Memory B cell (primary cell): ENCODE measurements around the gene UGGT2.
"Not testable (repeated sequence)": the region's sequence is repeated elsewhere in the genome, so short reads cannot be mapped to it uniquely, and the experiment has no call there.

ENCODE experiments used
- ATAC-seq: fragments of 150-1000 bp; cut with Tn5 transposase; 2 replicates; pipeline ENCODE4 v1.10.0; 2021; ENCODE audit warnings: low read depth, mild to moderate bottlenecking, moderate library complexity
- DNase-seq, 2 donors: peaks; one replicate each; pipeline ENCODE4 v3.0.0; 2022; ENCODE audit warnings: low spot score in 2 of 2
- H3K27ac Mint-ChIP-seq: one replicate; pipeline ENCODE4 v1.8.0; 2022; ENCODE audit warnings: mild to moderate bottlenecking, moderate library complexity, mixed read lengths
- H3K27me3 Mint-ChIP-seq: one replicate; pipeline ENCODE4 v1.8.0; 2022; ENCODE audit warnings: mixed read lengths
- H3K36me3 Mint-ChIP-seq: one replicate; pipeline ENCODE4 v1.8.0; 2022; ENCODE audit warnings: mild to moderate bottlenecking, mixed read lengths
- H3K4me1 Mint-ChIP-seq: one replicate; pipeline ENCODE4 v1.8.0; 2022; ENCODE audit warnings: mixed read lengths
- H3K4me3 Mint-ChIP-seq: one replicate; pipeline ENCODE4 v1.8.0; 2022; ENCODE audit warnings: mild to moderate bottlenecking, moderate library complexity, mixed read lengths
- H3K9me3 Mint-ChIP-seq: one replicate; pipeline ENCODE4 v1.8.0; 2022; ENCODE audit warnings: mixed read lengths

Gene UGGT2

DNA sequence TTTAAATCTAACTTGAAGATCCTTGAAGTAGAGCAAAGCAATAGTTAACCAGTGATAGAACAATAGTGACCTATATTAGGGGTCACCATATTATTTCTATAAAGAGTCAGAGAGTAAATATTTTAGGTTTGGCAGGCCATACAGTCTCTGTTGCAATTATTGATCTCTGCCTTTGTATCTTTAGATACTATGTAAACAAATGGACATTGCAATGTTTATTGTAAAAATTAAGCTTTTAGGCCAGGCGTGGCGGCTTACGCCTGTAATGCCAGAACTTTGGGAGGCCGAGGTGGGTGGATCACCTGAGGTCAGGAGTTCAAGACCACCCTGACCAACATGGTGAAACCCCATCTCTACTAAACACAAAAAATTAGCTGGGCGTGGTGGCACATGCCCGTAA lies 80.5 kb downstream of the UGGT2 start:
- H3K27me3 Mint-ChIP-seq, ATAC-seq, H3K9me3 Mint-ChIP-seq, H3K4me3 Mint-ChIP-seq, DNase-seq, H3K27ac Mint-ChIP-seq, H3K4me1 Mint-ChIP-seq, H3K36me3 Mint-ChIP-seq: not testable (repeated sequence)

GRCh38 chr13:95970878-95971277 lies 82.3 kb downstream of the UGGT2 start:
- Mint-ChIP-seq H3K27me3 (no peaks in the 10 kb centered on the region), H3K4me1 (no peaks in the 10 kb centered on the region), H3K4me3 (no peak overlapping the region), H3K27ac (no peak overlapping the region), H3K9me3 (peaks cover 2% of the 10 kb centered on the region), H3K36me3 (no peaks in the 10 kb centered on the region)
- ATAC-seq (no peak), DNase-seq (no peak)

GRCh38 chr13:95968906-95969305 lies 84.3 kb downstream of the UGGT2 start:
- Mint-ChIP-seq H3K4me1 (no peaks in the 10 kb centered on the region), H3K36me3 (no peaks in the 10 kb centered on the region), H3K27me3 (no peaks in the 10 kb centered on the region), H3K4me3 (no peak overlapping the region), H3K27ac (no peak overlapping the region), H3K9me3 (peaks cover 4% of the 10 kb centered on the region)
- no peak for ATAC-seq
- DNase-seq = no peak

- ATAC-seq = no peak
- H3K9me3 Mint-ChIP-seq = peaks cover 6% of the 10 kb centered on the region
- H3K4me3 Mint-ChIP-seq = no peak overlapping the region
- no peaks in the 10 kb centered on the region for H3K36me3 Mint-ChIP-seq
- no peaks in the 10 kb centered on the region for H3K27me3 Mint-ChIP-seq
- peaks cover 4% of the 10 kb centered on the region for H3K4me1 Mint-ChIP-seq
- DNase-seq = no peak
- H3K27ac Mint-ChIP-seq = no peak overlapping the region
These were observed 95.9 kb downstream of the UGGT2 start for GRCh38 chr13:95957331-95957730.

DNA sequence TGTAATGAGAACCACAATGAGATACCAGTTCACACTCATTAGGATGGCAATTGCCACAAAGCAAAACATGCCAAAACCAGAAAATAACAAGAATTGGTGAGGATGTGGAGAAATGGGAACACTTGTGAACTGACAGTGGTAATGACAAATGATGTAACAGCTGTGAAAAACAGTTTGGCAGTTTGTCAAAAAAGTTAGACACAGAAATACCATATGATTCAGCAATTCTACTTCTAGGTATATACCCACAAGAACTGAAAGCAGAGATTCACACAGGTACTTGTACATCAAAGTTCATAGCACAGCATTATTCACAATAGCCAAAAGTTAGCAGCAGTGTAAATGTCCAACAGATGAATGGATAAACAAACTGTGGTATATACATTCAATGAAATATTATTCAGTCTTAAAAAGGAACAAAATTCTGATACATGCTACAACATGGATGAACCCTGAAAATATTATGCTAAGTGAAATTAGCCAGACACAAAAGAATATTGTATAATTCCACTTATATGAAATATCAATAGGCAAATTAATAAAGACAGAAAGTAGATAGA lies 96.5 kb downstream of the UGGT2 start:
- Mint-ChIP-seq H3K27me3 (no peaks in the 10 kb centered on the region), H3K36me3 (no peaks in the 10 kb centered on the region), H3K9me3 (peaks cover 6% of the 10 kb centered on the region), H3K27ac (no peak overlapping the region), H3K4me1 (peaks cover 4% of the 10 kb centered on the region), H3K4me3 (no peak overlapping the region)
- no peak for DNase-seq
- ATAC-seq = no peak

DNA sequence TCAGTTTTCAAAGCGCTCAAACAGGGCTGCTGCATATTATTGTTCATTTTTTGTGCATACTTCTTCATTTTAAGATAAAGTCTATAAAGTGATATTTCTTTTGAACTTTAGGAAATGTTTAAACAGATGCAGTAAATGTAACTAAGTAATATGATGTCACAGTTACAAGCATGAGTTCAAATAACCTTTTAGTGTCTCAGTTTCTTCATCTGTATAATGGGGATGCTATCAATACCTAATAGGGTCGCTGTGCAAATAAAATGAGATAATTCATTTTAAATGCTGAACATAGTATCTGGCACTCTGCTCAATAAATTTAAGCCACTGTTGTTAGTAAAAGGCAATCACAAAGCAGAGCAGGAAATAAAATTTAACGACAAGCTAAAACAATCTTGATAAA lies 97.5 kb downstream of the UGGT2 start:
- ATAC-seq = no peak
- peaks cover 4% of the 10 kb centered on the region for H3K4me1 Mint-ChIP-seq
- H3K27ac Mint-ChIP-seq = no peak overlapping the region
- no peak overlapping the region for H3K4me3 Mint-ChIP-seq
- H3K9me3 Mint-ChIP-seq = peaks cover 6% of the 10 kb centered on the region
- H3K27me3 Mint-ChIP-seq = no peaks in the 10 kb centered on the region
- H3K36me3 Mint-ChIP-seq = peaks cover under 1% of the 10 kb centered on the region
- DNase-seq = no peak

DNA sequence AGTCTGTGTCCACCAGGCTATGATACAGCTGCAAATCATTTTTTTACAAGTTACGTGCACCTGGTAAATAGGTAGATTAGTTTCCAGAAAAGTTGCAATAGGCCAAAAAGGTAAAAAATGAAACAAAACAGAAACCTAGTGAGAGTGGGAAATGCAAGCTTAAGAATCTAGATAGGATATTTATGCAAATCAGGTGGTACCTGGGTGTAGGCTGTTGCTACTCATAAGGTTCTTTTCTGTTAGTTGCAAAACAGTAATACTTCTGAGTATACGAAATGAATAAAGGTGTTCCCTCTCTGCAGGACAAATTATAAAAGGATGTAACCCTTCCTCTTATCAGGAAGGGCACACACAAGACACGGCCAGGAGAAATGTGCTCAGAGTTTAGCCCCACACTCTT lies 97.9 kb downstream of the UGGT2 start:
- ATAC-seq = no peak
- Mint-ChIP-seq H3K4me1 (peaks cover 4% of the 10 kb centered on the region), H3K36me3 (peaks cover 2% of the 10 kb centered on the region), H3K9me3 (peaks cover 7% of the 10 kb centered on the region), H3K4me3 (no peak overlapping the region), H3K27me3 (no peaks in the 10 kb centered on the region), H3K27ac (no peak overlapping the region)
- DNase-seq = no peak

GRCh38 chr13:95954266-95954665 lies 98.9 kb downstream of the UGGT2 start:
- H3K9me3 Mint-ChIP-seq = peaks cover 5% of the 10 kb centered on the region
- ATAC-seq (no peak), DNase-seq (no peak)
- no peak overlapping the region for H3K4me3 Mint-ChIP-seq
- H3K27ac Mint-ChIP-seq = no peak overlapping the region
- peaks cover 4% of the 10 kb centered on the region for H3K4me1 Mint-ChIP-seq
- H3K27me3 Mint-ChIP-seq = no peaks in the 10 kb centered on the region
- peaks cover 2% of the 10 kb centered on the region for H3K36me3 Mint-ChIP-seq

- H3K9me3 Mint-ChIP-seq = peaks cover 4% of the 10 kb centered on the region
- H3K4me1 Mint-ChIP-seq = peaks cover under 1% of the 10 kb centered on the region
These were observed 103.1 kb downstream of the UGGT2 start for GRCh38 chr13:95950103-95950502.

DNA sequence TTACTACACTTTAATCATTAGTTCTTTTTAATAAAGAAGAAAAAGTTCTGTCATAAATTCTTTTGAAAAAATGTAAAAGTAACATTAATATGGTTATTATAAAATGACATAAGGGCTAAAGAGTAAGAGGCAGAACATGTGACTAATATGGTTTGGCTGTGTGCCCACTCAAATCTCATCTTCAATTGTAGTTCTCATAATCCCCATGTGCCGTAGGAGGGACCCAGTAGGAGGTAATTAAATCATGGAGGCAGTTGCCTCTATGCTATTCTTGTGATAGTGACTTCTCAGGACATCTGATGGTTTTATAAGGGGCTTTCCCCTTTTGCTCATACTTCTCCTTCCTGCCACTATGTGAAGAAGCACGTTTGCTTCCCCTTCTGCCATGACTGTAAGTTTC lies 104.5 kb downstream of the UGGT2 start:
- Mint-ChIP-seq H3K27ac (no peak overlapping the region), H3K9me3 (peaks cover 4% of the 10 kb centered on the region), H3K4me3 (no peak overlapping the region), H3K4me1 (no peaks in the 10 kb centered on the region), H3K36me3 (peaks cover 2% of the 10 kb centered on the region), H3K27me3 (no peaks in the 10 kb centered on the region)
- DNase-seq = no peak
- no peak for ATAC-seq

More at GRCh38 chr13:95950103-95950502, 103.1 kb downstream of the UGGT2 start:
- H3K27ac Mint-ChIP-seq = no peak overlapping the region
- peaks cover 2% of the 10 kb centered on the region for H3K36me3 Mint-ChIP-seq
- H3K4me3 Mint-ChIP-seq = no peak overlapping the region
- DNase-seq (no peak), ATAC-seq (no peak)
- H3K27me3 Mint-ChIP-seq = no peaks in the 10 kb centered on the region

DNA sequence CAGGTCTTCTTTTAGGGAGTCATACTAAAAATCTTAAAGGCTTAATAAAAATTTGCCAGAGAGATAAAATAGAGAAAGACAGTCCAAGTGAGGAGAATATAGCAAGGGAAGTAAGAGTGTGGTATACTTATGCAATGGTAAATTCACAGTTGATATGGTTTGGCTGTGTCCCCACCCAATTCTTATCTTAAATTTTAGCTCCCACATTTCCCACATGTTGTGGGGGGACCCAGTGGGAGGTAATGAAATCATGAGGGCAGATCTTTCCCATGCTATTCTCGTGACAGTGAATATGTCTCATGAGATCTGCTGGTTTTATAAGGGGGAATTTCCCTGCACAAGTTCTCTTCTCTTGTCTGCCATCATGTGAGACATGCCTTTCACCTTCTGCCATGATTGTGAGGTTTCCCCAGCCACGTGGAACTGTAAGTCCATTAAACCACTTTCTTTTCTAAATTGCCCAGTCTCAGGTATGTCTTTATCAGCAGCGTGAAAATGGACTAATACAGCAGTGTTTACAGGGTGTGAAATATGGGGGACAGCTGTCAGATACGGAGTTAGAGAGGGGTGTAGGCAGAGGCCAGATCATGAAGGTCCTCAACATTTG lies 115.4 kb downstream of the UGGT2 start:
- H3K9me3 Mint-ChIP-seq = peaks cover 2% of the 10 kb centered on the region
- H3K4me1 Mint-ChIP-seq = no peaks in the 10 kb centered on the region
- ATAC-seq (no peak), DNase-seq (no peak)
- no peaks in the 10 kb centered on the region for H3K27me3 Mint-ChIP-seq
- no peak overlapping the region for H3K27ac Mint-ChIP-seq
- H3K4me3 Mint-ChIP-seq = no peak overlapping the region
- peaks cover 3% of the 10 kb centered on the region for H3K36me3 Mint-ChIP-seq

DNA sequence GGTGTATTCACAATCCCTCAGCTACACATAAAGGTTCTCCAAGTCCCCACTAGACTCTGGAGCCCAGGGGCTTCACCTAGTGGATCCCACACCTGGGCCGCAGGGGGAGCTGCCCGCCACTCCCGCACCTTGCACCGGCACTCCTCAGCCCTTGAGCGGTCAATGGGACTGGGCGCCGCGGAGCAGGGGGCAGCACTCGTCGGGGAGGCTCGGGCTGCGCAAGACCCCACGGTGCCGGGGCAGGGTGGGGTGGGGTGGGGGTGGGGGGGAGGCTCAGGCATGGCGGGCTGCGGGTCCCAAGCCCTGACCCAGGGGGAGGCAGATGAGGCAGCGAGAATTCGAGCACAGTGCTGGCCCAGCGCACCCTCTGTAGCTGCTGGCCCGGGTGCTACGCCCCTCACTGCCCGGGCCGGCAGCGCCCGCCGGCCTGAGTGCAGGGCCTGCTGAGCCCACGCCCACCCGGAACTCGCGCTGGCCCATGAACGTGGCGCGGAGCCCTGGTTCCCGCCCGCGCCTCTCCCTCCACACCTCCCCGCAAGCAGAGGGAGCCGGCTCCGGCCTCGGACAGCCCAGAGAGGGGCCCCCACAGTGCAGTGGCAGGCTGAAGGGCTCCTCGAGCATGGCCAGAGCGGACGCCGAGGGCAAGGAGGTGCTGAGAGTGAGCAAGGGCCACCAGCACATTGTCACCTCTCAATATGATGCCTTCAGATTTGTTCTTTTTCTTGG lies 121.7 kb downstream of the UGGT2 start:
- Mint-ChIP-seq H3K4me1 (no peaks in the 10 kb centered on the region), H3K36me3 (peaks cover 3% of the 10 kb centered on the region), H3K4me3 (no peak overlapping the region), H3K27me3 (no peaks in the 10 kb centered on the region), H3K9me3 (peaks cover 7% of the 10 kb centered on the region), H3K27ac (no peak overlapping the region)
- DNase-seq (no peak), ATAC-seq (no peak)

DNA sequence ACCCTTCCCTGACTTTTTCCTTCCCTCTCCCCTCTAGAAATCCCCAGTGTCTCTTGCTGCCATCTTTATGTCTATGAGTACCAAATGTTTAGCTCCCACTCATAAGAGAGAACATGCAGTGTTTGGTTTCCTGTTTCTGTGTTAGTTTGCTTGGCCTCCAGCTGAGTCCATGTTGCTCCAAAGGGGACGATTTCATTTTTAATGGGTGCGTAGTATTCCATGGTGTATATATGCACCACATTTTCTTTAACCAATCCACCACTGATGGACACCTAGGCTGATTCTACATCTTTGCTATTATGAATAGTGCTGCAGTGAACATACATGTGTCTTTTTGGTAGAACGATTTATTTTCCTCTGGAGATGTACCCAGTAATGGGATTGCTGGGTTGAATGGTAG lies 123.8 kb downstream of the UGGT2 start:
- H3K27me3 Mint-ChIP-seq = no peaks in the 10 kb centered on the region
- H3K4me3 Mint-ChIP-seq = no peak overlapping the region
- no peak for DNase-seq
- H3K9me3 Mint-ChIP-seq = peaks cover 5% of the 10 kb centered on the region
- no peak for ATAC-seq
- no peaks in the 10 kb centered on the region for H3K36me3 Mint-ChIP-seq
- H3K4me1 Mint-ChIP-seq = no peaks in the 10 kb centered on the region
- H3K27ac Mint-ChIP-seq = no peak overlapping the region

GRCh38 chr13:95928367-95928906 lies 124.8 kb downstream of the UGGT2 start:
- ATAC-seq, H3K27ac Mint-ChIP-seq, H3K9me3 Mint-ChIP-seq, H3K4me1 Mint-ChIP-seq, H3K4me3 Mint-ChIP-seq, DNase-seq, H3K27me3 Mint-ChIP-seq, H3K36me3 Mint-ChIP-seq: not testable (repeated sequence)
